ENCODE measurements around the gene TENT4B.

The TENT4B gene

DNA sequence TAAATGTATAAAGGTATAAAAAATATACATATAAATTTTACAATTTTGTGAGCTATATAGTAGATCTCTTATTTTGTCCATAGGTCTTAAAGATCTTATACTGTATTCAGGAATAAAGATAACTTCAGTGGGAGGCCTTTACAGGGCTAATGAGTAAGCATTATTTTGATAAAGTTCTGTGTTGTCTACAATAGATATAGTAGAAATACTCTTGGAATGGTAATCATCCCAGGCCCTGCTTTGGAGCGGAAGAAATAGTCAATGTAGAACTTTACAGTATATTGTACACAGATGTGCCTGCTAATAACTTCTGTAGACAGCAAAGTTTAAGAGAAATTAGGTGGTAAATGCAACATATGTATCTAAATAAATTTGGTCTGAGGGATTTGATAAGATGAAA is 42.6 kb downstream of the TENT4B start:
- TF ChIP-seq EZH2 (IDR thresholded peaks at IDR 0.05) (no peak), FOXP2 (optimal IDR thresholded peaks at IDR 0.05; ENCODE audit: control extremely low read depth, extremely low read length, insufficient read depth) (no peak), POLR2AphosphoS5 (IDR thresholded peaks at IDR 0.05; ENCODE audit: borderline replicate concordance, low read depth, low read length) (no peak)
- Histone ChIP-seq H3K9ac (ENCODE audit: insufficient read length) (no peak overlapping the region), H3K9me3 (ENCODE audit: low read depth, low read length) (no peaks in the 10 kb centered on the region), H3K4me3 (no peak overlapping the region), H3K36me3 (ENCODE audit: insufficient read depth, low read length) (no peaks in the 10 kb centered on the region), H3K27ac (peak overlapping the region; percentile 31; the same call in 1 of the 2 replicates)
- DNase-seq (ENCODE audit: low read depth, low spot score) = no peak

DNA sequence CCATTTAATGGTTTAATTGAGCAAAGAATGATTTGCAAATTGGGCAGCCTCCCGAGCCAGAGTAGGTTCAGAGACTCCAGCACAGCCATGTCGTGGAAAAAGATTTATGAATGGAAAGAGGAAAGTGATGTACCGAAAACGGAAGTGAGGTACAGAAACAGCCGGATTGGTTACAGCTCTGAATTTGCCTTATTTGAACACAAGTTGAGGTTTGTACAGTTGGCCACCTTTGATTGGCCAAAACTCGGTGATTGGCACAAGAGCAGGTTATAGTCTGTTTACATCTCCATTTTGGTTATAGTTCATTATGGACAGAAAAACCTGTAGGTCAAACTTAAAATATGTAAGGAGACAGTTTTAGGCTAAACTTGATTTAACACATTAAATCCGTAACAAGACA is 44.5 kb downstream of the TENT4B start:
- Histone ChIP-seq H3K9me3 (ENCODE audit: low read depth, low read length) (no peaks in the 10 kb centered on the region), H3K36me3 (ENCODE audit: insufficient read depth, low read length) (no peaks in the 10 kb centered on the region), H3K9ac (ENCODE audit: insufficient read length) (no peak overlapping the region), H3K4me3 (no peak overlapping the region), H3K27ac (no peak overlapping the region)
- no peak for DNase-seq (ENCODE audit: low read depth, low spot score)
- no peak for TF ChIP-seq FOXP2 (optimal IDR thresholded peaks at IDR 0.05; ENCODE audit: control extremely low read depth, extremely low read length, insufficient read depth)
- no peak for TF ChIP-seq POLR2AphosphoS5 (IDR thresholded peaks at IDR 0.05; ENCODE audit: borderline replicate concordance, low read depth, low read length)
- no peak for TF ChIP-seq EZH2 (IDR thresholded peaks at IDR 0.05)

DNA sequence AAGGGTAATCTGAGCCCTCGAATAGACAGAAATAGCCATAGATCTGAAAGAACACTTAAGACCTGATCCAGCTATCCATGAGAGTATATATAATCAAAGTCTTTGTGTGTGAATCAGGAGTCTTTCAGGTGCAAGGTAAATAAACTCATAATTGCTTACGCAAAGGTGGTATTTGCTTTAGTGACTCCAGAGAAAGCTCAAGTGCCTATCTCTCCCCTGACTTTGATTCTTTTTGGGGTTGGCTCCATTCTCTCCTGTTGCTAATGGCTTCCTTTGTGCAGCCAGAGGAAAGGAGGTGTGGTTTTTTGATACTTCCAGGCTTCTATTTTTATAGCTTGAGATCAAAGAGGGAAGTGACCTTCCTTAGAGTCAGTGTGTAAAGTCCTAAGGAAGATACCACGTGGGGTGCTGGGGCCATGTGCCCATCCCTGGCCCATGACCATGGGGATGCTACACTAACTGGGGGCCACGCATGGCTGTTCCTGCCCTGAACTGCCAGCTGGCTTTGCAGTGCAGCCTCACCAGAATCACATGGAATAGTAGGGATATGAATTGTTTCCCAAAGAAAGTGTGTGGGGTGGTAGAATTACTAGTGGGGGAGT is 45.8 kb downstream of the TENT4B start:
- no peak overlapping the region for H3K27ac ChIP-seq
- DNase-seq (ENCODE audit: low read depth, low spot score) = no peak
- TF ChIP-seq POLR2AphosphoS5 (IDR thresholded peaks at IDR 0.05; ENCODE audit: borderline replicate concordance, low read depth, low read length) (no peak), FOXP2 (optimal IDR thresholded peaks at IDR 0.05; ENCODE audit: control extremely low read depth, extremely low read length, insufficient read depth) (no peak), EZH2 (IDR thresholded peaks at IDR 0.05) (no peak)
- H3K4me3 ChIP-seq = no peak overlapping the region
- H3K9ac ChIP-seq (ENCODE audit: insufficient read length) = no peak overlapping the region
- H3K9me3 ChIP-seq (ENCODE audit: low read depth, low read length) = no peaks in the 10 kb centered on the region
- H3K36me3 ChIP-seq (ENCODE audit: insufficient read depth, low read length) = no peaks in the 10 kb centered on the region

DNA sequence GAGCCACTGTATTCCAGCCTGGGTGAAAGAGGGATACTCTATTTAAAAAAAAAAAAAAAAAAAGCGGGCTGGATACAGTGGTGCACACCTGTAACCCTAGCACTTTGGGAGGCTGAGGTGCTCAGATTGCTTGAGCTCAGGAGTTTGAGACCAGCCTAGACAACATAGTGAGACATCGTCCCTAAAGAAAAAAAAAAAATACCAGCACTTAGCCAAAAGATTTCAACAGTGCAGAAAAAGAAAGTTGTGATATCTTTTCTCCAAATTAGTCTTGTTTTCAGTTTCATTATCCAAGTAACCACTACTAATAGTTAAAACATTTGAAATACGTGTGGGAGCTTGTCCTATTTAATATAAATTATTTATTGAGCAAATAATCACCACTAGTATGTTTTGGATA is 48.7 kb downstream of the TENT4B start:
- Histone ChIP-seq H3K9me3 (ENCODE audit: low read depth, low read length) (no peaks in the 10 kb centered on the region), H3K36me3 (ENCODE audit: insufficient read depth, low read length) (no peaks in the 10 kb centered on the region), H3K27ac (peak overlapping the region; percentile 100), H3K9ac (ENCODE audit: insufficient read length) (peak overlapping the region; percentile 83), H3K4me3 (peak overlapping the region; percentile 67)
- TF ChIP-seq EZH2 (IDR thresholded peaks at IDR 0.05) = no peak
- DNase-seq (ENCODE audit: low read depth, low spot score) = no peak

DNA sequence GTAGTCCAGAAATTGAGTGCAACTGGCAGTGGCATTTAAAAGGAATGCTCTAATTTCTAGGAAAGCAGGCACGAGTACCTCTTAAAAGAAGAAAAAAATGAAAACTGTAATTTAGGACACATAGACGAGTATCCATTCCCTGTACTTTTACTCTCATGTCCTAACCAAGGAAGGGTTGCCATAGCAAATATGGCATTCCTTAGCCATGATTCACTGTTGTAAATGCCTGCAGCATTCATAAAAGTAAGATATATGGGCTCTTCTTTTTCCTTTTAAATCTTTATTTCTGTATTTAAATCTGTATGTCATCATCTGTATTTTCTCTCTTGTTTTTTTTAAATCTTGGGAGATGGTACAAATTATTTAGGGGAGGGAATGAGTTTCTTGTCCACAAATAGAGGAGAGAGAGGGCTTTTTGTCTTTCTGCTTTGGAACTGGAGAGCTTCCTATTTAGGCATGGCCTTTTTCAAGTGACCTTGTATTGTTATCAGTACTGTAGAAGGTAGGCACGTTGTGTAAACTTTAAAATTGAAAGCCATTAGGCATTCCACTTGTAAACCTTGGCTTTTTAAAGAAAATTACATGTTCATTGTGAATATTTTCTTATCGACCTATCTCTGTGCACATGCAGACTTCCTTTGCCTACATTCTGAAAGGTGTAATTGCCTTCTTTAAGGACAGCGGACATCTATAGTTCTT is 50.0 kb downstream of the TENT4B start:
- Histone ChIP-seq H3K4me3 (peak overlapping the region; percentile 67), H3K9me3 (ENCODE audit: low read depth, low read length) (no peaks in the 10 kb centered on the region), H3K27ac (peak overlapping the region; percentile 100), H3K36me3 (ENCODE audit: insufficient read depth, low read length) (no peaks in the 10 kb centered on the region), H3K9ac (ENCODE audit: insufficient read length) (peak overlapping the region; percentile 83)
- peak; percentile 56 for DNase-seq (ENCODE audit: low read depth, low spot score)
- TF ChIP-seq FOXP2 (optimal IDR thresholded peaks at IDR 0.05; ENCODE audit: control extremely low read depth, extremely low read length, insufficient read depth) (no peak), POLR2AphosphoS5 (IDR thresholded peaks at IDR 0.05; ENCODE audit: borderline replicate concordance, low read depth, low read length) (no peak), EZH2 (IDR thresholded peaks at IDR 0.05) (no peak)

DNA sequence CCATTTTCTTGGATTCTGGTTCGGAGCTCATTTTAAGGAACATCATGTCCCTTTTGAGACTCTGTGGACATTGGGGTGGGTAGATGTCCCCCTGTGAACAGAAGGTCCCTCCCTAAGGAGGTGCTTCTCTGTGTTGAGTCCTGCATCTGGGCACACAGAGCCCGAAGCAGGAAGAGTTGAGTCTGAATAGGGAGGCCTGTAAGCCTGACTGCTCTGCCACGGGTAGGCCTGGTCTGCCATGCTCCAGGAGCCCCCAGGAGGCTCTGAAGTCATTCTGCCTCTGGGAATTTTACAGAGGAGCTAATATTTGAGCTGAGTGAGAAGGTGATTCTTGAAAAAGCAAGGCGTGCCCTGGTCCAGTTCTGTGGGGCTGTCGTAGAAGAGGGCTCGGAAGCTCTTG is 50.6 kb downstream of the TENT4B start:
- DNase-seq (ENCODE audit: low read depth, low spot score) = no peak
- H3K27ac ChIP-seq = peak overlapping the region; percentile 100

DNA sequence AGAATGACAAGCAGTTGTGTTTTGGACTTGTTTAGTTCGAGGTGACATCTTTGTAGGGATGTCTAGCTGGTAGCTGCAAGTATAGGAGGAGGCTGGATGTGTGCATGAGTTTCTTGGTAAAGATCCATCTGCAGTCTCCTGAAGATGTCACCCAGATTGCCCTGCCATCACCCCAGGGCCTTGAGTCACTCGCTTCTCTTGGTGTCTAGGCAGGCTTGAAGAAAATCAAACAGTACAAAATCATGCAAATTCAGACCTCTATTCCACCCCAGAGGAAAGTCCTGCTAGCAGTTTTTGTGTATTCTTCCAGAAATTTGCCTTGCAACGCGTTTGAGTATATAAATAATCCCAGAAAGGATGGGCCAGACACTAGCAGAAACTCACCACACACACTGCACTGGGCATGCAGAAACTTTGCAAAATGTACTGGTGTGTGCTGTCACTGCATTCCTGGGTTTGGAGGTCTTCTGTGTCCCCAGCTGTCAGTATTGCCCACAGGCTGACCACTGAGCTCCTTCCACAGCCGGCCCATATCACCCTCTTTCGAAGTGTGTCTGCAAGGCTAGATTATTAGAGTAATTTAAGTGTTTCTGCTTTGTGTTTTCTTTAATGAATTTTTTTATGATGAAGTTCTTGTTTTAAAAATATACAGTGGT is 51.5 kb downstream of the TENT4B start:
- Histone ChIP-seq H3K9ac (ENCODE audit: insufficient read length) (no peak overlapping the region), H3K27ac (peak overlapping the region; percentile 100), H3K9me3 (ENCODE audit: low read depth, low read length) (no peaks in the 10 kb centered on the region), H3K4me3 (no peak overlapping the region), H3K36me3 (ENCODE audit: insufficient read depth, low read length) (no peaks in the 10 kb centered on the region)
- DNase-seq (ENCODE audit: low read depth, low spot score) = no peak
- TF ChIP-seq EZH2 (IDR thresholded peaks at IDR 0.05) = no peak
- TF ChIP-seq POLR2AphosphoS5 (IDR thresholded peaks at IDR 0.05; ENCODE audit: borderline replicate concordance, low read depth, low read length) = no peak
- TF ChIP-seq FOXP2 (optimal IDR thresholded peaks at IDR 0.05; ENCODE audit: control extremely low read depth, extremely low read length, insufficient read depth) = no peak

More for the DNA sequence above, 50.6 kb downstream of the TENT4B start:
- no peak for TF ChIP-seq EZH2 (IDR thresholded peaks at IDR 0.05)
- peak overlapping the region; percentile 83 for H3K9ac ChIP-seq (ENCODE audit: insufficient read length)
- H3K36me3 ChIP-seq (ENCODE audit: insufficient read depth, low read length) = no peaks in the 10 kb centered on the region
- H3K9me3 ChIP-seq (ENCODE audit: low read depth, low read length) = no peaks in the 10 kb centered on the region
- peak overlapping the region; percentile 67 for H3K4me3 ChIP-seq

DNA sequence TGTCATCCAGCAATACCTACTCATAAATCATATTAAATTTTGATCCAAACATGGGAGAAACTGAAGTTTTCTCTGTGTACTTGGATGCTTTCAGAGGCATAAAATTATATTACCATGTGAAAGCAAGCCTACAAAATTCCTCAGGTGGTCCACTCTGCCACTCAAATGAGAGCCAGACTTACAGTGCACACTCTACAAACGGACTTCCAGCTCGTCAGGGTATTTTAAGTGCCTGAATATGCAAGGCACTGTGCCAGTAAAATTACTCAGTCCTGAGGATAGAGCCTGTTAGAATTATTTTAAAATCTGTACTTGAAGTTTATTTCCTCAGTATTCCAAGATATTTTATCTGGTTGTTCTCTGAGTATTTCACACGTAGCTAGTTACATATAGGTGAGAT is 54.5 kb downstream of the TENT4B start:
- H3K9me3 ChIP-seq (ENCODE audit: low read depth, low read length) = no peaks in the 10 kb centered on the region
- no peak overlapping the region for H3K4me3 ChIP-seq
- H3K27ac ChIP-seq = no peak overlapping the region
- no peak overlapping the region for H3K9ac ChIP-seq (ENCODE audit: insufficient read length)
- H3K36me3 ChIP-seq (ENCODE audit: insufficient read depth, low read length) = no peaks in the 10 kb centered on the region
- DNase-seq (ENCODE audit: low read depth, low spot score) = no peak
- TF ChIP-seq POLR2AphosphoS5 (IDR thresholded peaks at IDR 0.05; ENCODE audit: borderline replicate concordance, low read depth, low read length) (no peak), FOXP2 (optimal IDR thresholded peaks at IDR 0.05; ENCODE audit: control extremely low read depth, extremely low read length, insufficient read depth) (no peak), EZH2 (IDR thresholded peaks at IDR 0.05) (no peak)
